Endodermal cell (in vitro differentiated cells): ENCODE data around the gene RADIL. TPM values are rescaled to one million over a fixed set of nuclear protein-coding genes. Genes with fewer than 3 reads are reported as not detected.

Experiments
- DNase-seq: peaks from one replicate; pipeline ENCODE4 v3.0.0-alpha.2; 2017
- H3K27ac ChIP-seq: 2 replicates; pipeline ENCODE4 v1.5.1; 2013; ENCODE audit warnings: mild to moderate bottlenecking, low read depth, low read length, moderate library complexity
- H3K27me3 ChIP-seq: 2 replicates; pipeline ENCODE4 v1.6.1; 2013; ENCODE audit warnings: mild to moderate bottlenecking, low read length, moderate library complexity; ENCODE audit not compliant: insufficient read depth, control insufficient read depth, poor library complexity, severe bottlenecking
- H3K36me3 ChIP-seq: 2 replicates; pipeline ENCODE4 v1.7.0; 2013; ENCODE audit warnings: mild to moderate bottlenecking, low read length, moderate library complexity; ENCODE audit not compliant: control insufficient read depth, insufficient read depth
- H3K4me1 ChIP-seq: one replicate; pipeline ENCODE4 v1.7.0; 2013; ENCODE audit warnings: low read length; ENCODE audit not compliant: control insufficient read depth, insufficient read depth
- H3K4me3 ChIP-seq: 2 replicates; pipeline ENCODE4 v1.5.1; 2013; ENCODE audit warnings: mild to moderate bottlenecking, low read length, moderate library complexity
- H3K9ac ChIP-seq: 2 replicates; pipeline ENCODE4 v1.6.1; 2013; ENCODE audit warnings: mild to moderate bottlenecking, low read length, moderate library complexity; ENCODE audit not compliant: poor library complexity, severe bottlenecking; ENCODE audit errors: extremely low read depth
- H3K9me3 ChIP-seq: 2 replicates; pipeline ENCODE4 v1.6.1; 2013; ENCODE audit warnings: mild to moderate bottlenecking, low read length, moderate library complexity; ENCODE audit not compliant: control insufficient read depth
- H3K27ac Mint-ChIP-seq: 2 replicates; pipeline ENCODE4 v1.8.0; 2020; ENCODE audit warnings: mixed read lengths
- H3K27me3 Mint-ChIP-seq: 2 replicates; pipeline ENCODE4 v1.8.0; 2021; ENCODE audit warnings: mild to moderate bottlenecking, mixed read lengths; ENCODE audit not compliant: insufficient read depth
- H3K36me3 Mint-ChIP-seq: 2 replicates; pipeline ENCODE4 v1.8.0; 2020; ENCODE audit warnings: low read depth, mixed read lengths
- H3K4me1 Mint-ChIP-seq: 2 replicates; pipeline ENCODE4 v1.8.0; 2020; ENCODE audit warnings: mixed read lengths
- H3K4me3 Mint-ChIP-seq: 2 replicates; pipeline ENCODE4 v1.8.0; 2020; ENCODE audit warnings: mild to moderate bottlenecking, moderate library complexity, mixed read lengths
- H3K9me3 Mint-ChIP-seq: 2 replicates; pipeline ENCODE4 v1.8.0; 2020; ENCODE audit warnings: mild to moderate bottlenecking, mixed read lengths
- CTCF ChIP-seq: fragments of 200-600 bp; sonication (generic); conservative IDR thresholded peaks from 2 replicates; pipeline ENCODE4 v1.5.0; 2021; ENCODE audit warnings: antibody characterized with exemption, mild to moderate bottlenecking
- WGBS, 2 experiments: methylation state at CpG; one replicate each; pipeline versions ENCODE4 v1.1.5 to v1.1.7; 2013; ENCODE audit warnings: missing lambda C conversion rate in 2 of 2, mixed read lengths in 1 of 2; ENCODE audit not compliant: insufficient coverage in 1 of 2, insufficient read length in 1 of 2; 5-methylcytosine and 5-hydroxymethylcytosine counted together
- total RNA-seq, 2 donors: library from RNA; stranded (reverse); fragmentation: NEBNext Ultra II Directional in 1 of 2; extraction: Animal tissue kit (Norgen Biotek cat#: 25700) in 1 of 2; gene quantifications; 2 replicates in 1 of 2; 3 replicates in 1 of 2; pipeline ENCODE4 v1.2.1, GENCODE V29; 2021

Gene RADIL
- total RNA-seq, 2 donors from 2014 or later = 34.9 to 47.6 TPM

GRCh38 chr7:4774007-4774406, 109.5 kb downstream of the RADIL start:
- no peaks in the 10 kb centered on the region for H3K4me1 ChIP-seq
- no peak for DNase-seq
- WGBS, 2 experiments = 93 to 95% methylated on average over 9 to 12 of the region's 12 CpGs
- H3K36me3 ChIP-seq = peaks cover 6% of the 10 kb centered on the region
- no peak overlapping the region for H3K9ac ChIP-seq
- Mint-ChIP-seq H3K4me3 (peak overlapping the region; percentile 98), H3K36me3 (peaks cover 24% of the 10 kb centered on the region), H3K27ac (peak overlapping the region; percentile 48), H3K27me3 (no peaks in the 10 kb centered on the region), H3K4me1 (peaks cover 16% of the 10 kb centered on the region), H3K9me3 (no peaks in the 10 kb centered on the region)
- TF ChIP-seq CTCF = no peak
- H3K4me3 ChIP-seq = peak overlapping the region; percentile 97
- H3K9me3 ChIP-seq = no peaks in the 10 kb centered on the region
- H3K27me3 ChIP-seq = no peaks in the 10 kb centered on the region
- no peak overlapping the region for H3K27ac ChIP-seq

- H3K4me3 ChIP-seq = no peak overlapping the region
- Mint-ChIP-seq H3K27ac (no peak overlapping the region), H3K9me3 (no peaks in the 10 kb centered on the region), H3K4me1 (peaks cover 16% of the 10 kb centered on the region), H3K4me3 (no peak overlapping the region), H3K36me3 (peaks cover 16% of the 10 kb centered on the region), H3K27me3 (no peaks in the 10 kb centered on the region)
- H3K9me3 ChIP-seq = no peaks in the 10 kb centered on the region
- DNase-seq = no peak
- H3K27ac ChIP-seq = no peak overlapping the region
- no peaks in the 10 kb centered on the region for H3K27me3 ChIP-seq
- no peak for TF ChIP-seq CTCF
- no peak overlapping the region for H3K9ac ChIP-seq
- peaks cover 5% of the 10 kb centered on the region for H3K36me3 ChIP-seq
- H3K4me1 ChIP-seq = no peaks in the 10 kb centered on the region
- 92 to 96% methylated on average over 6 of the region's 6 CpGs for whole genome bisulfite sequencing, 2 experiments
These were observed 111.2 kb downstream of the RADIL start for GRCh38 chr7:4772306-4772705.

- no peak for DNase-seq
- peaks cover 13% of the 10 kb centered on the region for H3K36me3 Mint-ChIP-seq
- peaks cover 9% of the 10 kb centered on the region for H3K36me3 ChIP-seq
- no peak overlapping the region for H3K27ac ChIP-seq
- no peak overlapping the region for H3K27ac Mint-ChIP-seq
- no peaks in the 10 kb centered on the region for H3K27me3 Mint-ChIP-seq
- H3K9me3 ChIP-seq = no peaks in the 10 kb centered on the region
- no peaks in the 10 kb centered on the region for H3K9me3 Mint-ChIP-seq
- no peaks in the 10 kb centered on the region for H3K4me1 ChIP-seq
- no peaks in the 10 kb centered on the region for H3K27me3 ChIP-seq
- no peak overlapping the region for H3K4me3 Mint-ChIP-seq
- peaks cover 16% of the 10 kb centered on the region for H3K4me1 Mint-ChIP-seq
- H3K9ac ChIP-seq = no peak overlapping the region
- no peak for TF ChIP-seq CTCF
- H3K4me3 ChIP-seq = no peak overlapping the region
- WGBS, 2 experiments = 92 to 93% methylated on average over 6 to 9 of the region's 9 CpGs
These were observed 111.8 kb downstream of the RADIL start for GRCh38 chr7:4771737-4772136.
